GM19023 (cell line): Measurements from ENCODE around the gene MMS22L.

Source experiments
- ATAC-seq: cut with Tn5 transposase; IDR thresholded peaks from one replicate; pipeline ENCODE4 v1.9.1; 2021; ENCODE audit warnings: mild to moderate bottlenecking, moderate library complexity; ENCODE audit not compliant: unreplicated experiment

MMS22L gene

DNA sequence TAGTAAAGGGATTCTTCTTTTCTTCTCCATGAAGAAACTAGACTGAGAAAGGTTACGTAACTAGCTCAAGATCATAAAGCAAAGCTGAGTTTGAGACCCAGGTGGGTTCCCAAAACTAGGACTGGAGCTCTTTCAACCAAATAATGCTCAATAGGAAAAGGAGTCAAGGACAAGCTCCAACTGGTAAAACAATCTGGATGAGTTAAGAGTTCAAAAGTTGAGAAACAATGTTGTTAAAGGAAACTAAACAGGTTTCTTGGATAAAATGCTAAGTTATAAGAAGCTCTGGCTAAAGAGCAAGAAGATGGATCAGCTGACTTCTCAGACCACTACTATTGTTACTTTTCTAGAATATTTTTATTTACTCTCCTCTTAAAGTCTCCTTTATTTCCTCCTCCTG is 137.3 kb downstream of the MMS22L start:
- ATAC-seq, result no peak

GRCh38 chr6:97141756-97142155 is 141.3 kb downstream of the MMS22L start:
- ATAC-seq, result no peak

GRCh38 chr6:97138581-97138980 is 144.4 kb downstream of the MMS22L start:
- ATAC-seq, result no peak

DNA sequence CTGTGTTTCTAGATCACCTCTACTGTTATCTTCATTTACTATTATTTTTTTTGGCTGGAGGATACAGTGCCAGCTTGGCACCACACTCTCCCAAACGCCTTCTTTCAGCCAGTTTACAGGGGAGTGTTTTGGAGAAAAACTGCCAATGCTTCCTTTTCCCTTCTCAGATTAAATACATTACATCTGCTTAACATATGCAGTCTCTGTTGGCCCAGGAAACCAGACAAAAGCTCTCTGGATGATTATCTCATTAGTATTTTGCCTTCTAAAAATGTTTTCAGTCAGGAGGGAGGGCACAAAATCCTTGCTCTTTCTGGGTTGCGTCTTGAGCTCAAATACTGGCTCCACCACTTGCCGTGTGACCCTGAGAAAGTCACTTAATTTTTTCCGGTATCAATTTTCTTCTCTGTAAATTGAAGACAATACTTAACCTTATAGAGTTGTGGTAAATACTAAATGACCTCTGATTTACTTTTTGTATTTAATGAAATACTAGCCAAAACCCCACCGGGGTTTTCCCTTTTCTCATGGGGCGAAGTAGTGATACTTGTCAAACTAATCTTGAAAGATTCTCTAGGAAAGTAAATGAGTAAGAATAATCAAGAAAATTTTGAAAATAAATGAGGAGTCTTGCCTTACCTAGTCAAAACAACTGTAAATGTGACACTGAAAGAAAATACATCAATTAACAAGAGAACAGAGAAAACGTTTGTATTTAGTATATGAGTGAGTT is 146.2 kb downstream of the MMS22L start:
- peak; percentile 70 for ATAC-seq

DNA sequence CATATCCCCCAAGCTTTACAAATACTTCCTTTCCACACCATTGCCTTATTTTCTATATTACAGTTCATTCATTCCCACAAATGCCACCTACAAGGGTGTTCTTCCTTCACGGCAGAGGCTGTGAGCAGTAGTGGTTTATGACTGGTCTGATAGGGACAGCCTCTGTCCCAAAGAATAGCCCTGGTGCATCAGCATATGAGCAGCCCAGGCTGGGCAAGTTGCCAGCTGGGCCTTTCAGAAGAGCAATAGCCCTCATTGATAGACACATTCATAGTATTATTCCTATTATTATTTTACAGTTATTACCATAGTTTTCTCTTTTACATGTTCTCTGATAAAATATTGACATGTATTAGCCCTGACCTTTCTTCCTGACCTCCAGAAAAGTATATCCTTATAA is 149.9 kb downstream of the MMS22L start:
- no peak for ATAC-seq

DNA sequence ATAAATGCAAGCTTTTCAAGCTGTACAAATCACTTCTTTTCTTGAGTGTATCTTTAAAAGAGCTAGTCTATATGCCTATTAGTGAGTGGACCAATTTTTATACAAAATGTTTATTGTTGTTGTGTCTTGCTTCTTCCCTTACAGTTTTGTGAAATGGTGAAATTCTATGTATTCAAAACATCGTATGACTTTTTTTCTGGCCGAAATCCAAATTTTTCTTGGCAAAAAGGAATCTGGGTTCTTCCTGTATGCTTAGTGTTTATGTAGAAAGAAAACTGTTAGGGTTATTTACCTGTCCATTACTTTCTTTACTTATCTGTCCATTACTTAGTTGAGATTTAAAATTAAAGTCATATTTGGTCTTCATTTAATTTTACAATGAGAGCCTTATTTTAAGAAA is 153.9 kb downstream of the MMS22L start:
- ATAC-seq, result no peak

- no peak for ATAC-seq
Measured at GRCh38 chr6:97128507-97128906, 154.5 kb downstream of the MMS22L start.

DNA sequence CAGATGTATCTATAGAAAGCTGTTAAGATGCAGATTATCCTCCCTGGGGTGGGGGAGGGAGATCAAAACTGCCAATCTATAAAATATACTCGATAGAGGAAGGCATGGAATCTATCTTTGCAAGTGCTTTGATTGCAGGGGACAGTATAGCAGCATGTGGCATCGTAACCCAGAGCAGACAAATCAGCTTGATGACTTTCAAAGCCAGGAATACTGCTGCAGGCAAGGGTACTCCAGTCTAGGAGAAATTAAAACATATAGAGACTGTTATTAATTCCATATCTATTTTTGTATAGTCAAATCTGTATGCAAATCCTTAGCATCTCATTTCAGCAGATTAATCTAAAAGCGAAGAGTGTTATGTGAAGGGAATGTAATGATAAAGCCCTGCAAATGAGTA is 159.4 kb downstream of the MMS22L start:
- no peak for ATAC-seq

- no peak for ATAC-seq
Measured at GRCh38 chr6:97123112-97123511, 159.9 kb downstream of the MMS22L start.

DNA sequence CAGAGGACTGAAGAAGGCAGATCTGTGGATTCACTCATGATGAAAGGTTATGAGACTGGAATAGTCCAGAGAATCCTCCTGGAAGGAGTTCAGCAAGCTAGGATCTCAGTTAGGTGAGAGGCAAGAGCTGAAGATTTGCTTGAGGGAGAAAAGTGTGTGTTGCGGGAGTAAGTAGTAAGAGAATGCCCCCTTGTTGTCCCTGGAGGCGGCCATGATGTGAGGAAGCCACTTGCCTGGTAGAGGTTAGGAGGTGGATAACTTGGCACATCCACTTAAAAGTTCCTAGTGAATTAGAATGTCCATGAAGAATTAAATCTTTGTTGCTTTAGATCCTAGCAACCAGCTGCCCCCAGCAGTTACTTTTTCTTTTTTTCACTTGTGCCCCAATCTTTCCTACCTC is 162.5 kb downstream of the MMS22L start:
- no peak for ATAC-seq

- ATAC-seq, result no peak
Measured at GRCh38 chr6:97114645-97115044, 168.4 kb downstream of the MMS22L start.

DNA sequence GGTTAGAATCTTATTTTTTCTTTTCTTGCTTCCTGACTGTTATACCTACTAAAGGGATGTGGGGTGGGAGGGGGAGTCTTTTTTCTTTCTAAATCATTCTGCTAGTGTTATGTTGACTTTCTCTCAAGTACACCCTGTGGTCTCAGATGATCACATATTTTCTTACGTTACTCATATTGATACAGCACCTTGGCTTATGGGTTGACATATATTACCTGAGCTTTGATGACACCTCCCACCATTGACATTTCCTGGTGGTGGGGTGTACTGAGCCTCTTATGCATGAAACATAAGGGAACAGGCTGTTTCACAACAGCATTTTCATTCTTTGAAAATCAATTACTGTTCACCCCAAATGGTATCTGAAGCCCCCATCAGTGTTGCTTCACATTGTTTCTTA is 169.8 kb downstream of the MMS22L start:
- no peak for ATAC-seq

- ATAC-seq, result no peak
Measured at GRCh38 chr6:97111243-97111642, 171.8 kb downstream of the MMS22L start.

GRCh38 chr6:97110626-97111025 is 172.4 kb downstream of the MMS22L start:
- no peak for ATAC-seq

DNA sequence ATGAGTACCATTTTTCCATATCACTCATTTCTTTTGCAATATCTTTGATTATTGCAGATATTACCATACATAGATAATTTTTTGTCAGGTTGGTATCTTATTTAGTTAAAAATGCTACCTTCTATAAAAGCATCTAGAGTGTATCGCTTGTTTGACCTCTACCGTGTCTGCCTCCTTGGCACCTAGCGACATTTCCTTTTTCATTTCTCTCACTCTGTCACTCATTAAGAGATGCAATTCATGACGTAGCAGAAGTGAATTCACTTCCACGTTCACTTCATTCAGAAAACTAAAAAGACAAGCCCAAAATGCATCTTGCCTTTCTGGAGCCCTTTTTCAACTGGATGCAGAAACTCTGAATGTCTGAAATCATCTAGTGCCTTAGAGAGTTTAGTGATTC is 172.9 kb downstream of the MMS22L start:
- ATAC-seq, result no peak

DNA sequence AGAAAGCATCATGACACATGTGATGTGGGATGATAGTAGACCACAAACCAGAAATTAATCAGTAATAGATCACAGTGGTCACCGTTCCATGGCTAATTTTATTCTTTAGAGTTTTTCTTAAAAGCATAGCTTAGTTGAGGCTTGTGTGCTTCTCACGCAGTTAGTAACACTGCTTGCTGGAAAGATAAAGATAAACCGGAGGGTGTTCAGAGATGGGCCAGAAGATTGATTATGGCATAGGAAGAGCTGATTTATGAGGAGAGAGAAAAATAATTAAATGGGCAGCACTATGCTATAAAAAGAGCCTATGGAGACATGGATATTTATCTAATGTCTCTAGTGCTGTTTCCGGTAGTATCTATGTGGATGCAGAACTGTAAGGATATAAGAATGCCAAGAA is 173.6 kb downstream of the MMS22L start:
- ATAC-seq, result no peak

- ATAC-seq, result no peak
Measured at GRCh38 chr6:97102145-97102790, 180.7 kb downstream of the MMS22L start.

- ATAC-seq, result no peak
Measured at GRCh38 chr6:97100696-97101095, 182.3 kb downstream of the MMS22L start.

GRCh38 chr6:97097068-97098047 is 185.7 kb downstream of the MMS22L start:
- no peak for ATAC-seq

DNA sequence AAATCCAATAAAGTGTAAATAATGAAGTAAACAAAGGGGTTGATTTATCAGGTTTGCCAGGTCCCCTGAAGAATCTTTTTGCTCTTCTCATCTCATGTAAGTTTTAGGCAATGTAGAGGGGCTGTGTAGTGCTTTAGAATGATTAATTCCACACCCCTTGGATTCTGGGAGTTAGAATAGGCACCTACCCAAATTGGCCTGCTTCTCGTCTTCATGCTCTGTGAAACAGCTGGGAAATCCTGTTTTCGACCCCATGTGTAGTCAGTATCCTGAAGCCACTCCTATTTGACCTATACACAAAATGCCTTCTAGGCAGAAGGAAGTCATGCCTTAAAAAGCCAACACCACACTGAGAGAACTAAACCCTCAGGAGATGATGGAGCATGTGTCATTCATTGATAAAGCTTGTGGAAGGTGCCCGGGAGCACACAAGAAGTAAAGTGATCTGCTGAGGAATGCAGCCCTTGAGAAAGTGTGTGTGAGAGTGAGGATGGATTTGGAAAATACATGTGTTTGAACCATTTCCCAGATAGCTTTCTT is 187.6 kb downstream of the MMS22L start:
- ATAC-seq, result no peak

- no peak for ATAC-seq
Measured at GRCh38 chr6:97094376-97094775, 188.6 kb downstream of the MMS22L start.
